ENCODE results near the gene TRIM54.

- TF ChIP-seq EP300 (IDR thresholded peaks at IDR 0.05): no peak
- no peak for TF ChIP-seq CTCF (IDR thresholded peaks at IDR 0.05)
Measured at GRCh38 chr2:27262379-27263286, 19.6 kb upstream of the TRIM54 start, which contains the start of gene SLC30A3.

Measured in tibial nerve (tissue), 4 donors.